Stomach (tissue), 4 donors: ENCODE data around the gene RPTOR.

ENCODE experiments used
- CTCF ChIP-seq, 7 experiments: fragments of 450-650 bp in 4 of 7; fragments of 200-600 bp in 3 of 7; sonication (generic) in 3 of 7; IDR thresholded peaks; one replicate each; pipeline ENCODE4 v1.5.1; 2016 to 2019; ENCODE audit warnings: antibody characterized with exemption in 7 of 7, control low read depth in 2 of 7, mild to moderate bottlenecking in 1 of 7
- POLR2A ChIP-seq, 4 donors: fragments of 450-650 bp; IDR thresholded peaks; one replicate each; pipeline ENCODE4 v1.6.1; 2016; ENCODE audit warnings: antibody characterized with exemption in 4 of 4, control low read depth in 2 of 4, mild to moderate bottlenecking in 1 of 4, moderate library complexity in 1 of 4
- POLR2AphosphoS5 ChIP-seq, 3 donors: sonication (generic); formaldehyde crosslinking; IDR thresholded peaks; one replicate each; pipeline ENCODE4 v1.6.1; 2016; ENCODE audit warnings: antibody characterized with exemption in 3 of 3

DNA sequence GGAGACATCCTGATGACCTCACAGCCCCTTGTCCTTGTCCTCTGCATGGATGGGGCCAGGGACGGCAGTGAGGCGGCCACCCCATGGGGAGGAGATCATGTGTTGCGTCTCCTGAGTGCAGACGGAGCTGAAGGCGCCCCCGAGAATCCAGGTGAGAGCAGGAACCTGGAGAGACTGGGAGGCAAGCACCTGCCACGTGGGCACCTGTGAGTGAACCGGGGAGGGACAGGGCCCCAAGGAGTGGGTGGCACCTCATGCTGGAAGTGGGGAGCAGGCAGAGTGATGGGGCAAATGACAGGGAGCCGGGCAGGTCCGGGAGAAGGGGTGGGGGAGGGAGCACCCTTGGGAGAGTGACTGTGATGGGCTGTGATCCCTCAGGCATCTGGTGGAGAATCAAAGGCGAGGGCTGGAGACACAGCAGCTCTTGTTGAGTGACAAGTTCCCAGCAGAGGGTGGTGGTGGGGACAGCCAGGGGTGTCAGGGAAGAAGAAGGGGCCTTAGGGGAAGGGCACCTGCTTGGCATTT is 272.7 kb downstream of the RPTOR start:
- no peak for TF ChIP-seq POLR2AphosphoS5 (IDR thresholded peaks at IDR 0.05)
- TF ChIP-seq CTCF (IDR thresholded peaks at IDR 0.05), result no peak
- TF ChIP-seq POLR2A (IDR thresholded peaks at IDR 0.05), result no peak
